Measurements from ENCODE around the gene GPR142. TPM values are rescaled to one million over a fixed set of nuclear protein-coding genes. Genes with fewer than 3 reads are reported as not detected.

The GPR142 gene
- total RNA-seq, 1 experiment from 2014 or later, result not detected

- H3K27me3 ChIP-seq (ENCODE audit: low read length), result no peaks in the 10 kb centered on the region
- no peaks in the 10 kb centered on the region for H3K79me2 ChIP-seq (ENCODE audit: low read length)
- ChIA-PET CTCF (interaction anchor here (0.7 to 1.2 kb wide), 2 partner anchors 14 to 29 kb away, joined by 4 read pairs; no protein-coding TSS in a partner anchor), POLR2A (ENCODE audit: unreplicated experiment) (no interaction called here)
- H4K20me1 ChIP-seq (ENCODE audit: low read length), result no peaks in the 10 kb centered on the region
- H3K36me3 ChIP-seq (ENCODE audit: low read depth, low read length), result no peaks in the 10 kb centered on the region
- H3K9me3 ChIP-seq (ENCODE audit: low read length), result no peaks in the 10 kb centered on the region
- intact Hi-C loops (cut with micrococcal nuclease), result loop anchor here (2.0 kb wide), 1 partner anchor 49 kb away; no protein-coding TSS in a partner anchor
- no peak overlapping the region for H3K4me2 ChIP-seq (ENCODE audit: low read length)
- H3K9ac ChIP-seq (ENCODE audit: low read length), result no peak overlapping the region
- H3K4me1 ChIP-seq (ENCODE audit: insufficient read depth, low read length), result peaks cover 6% of the 10 kb centered on the region; the same call in 1 of the 2 replicates
- H3K9me2 ChIP-seq (replicated peaks; ENCODE audit: low read length), result no peaks in the 10 kb centered on the region
- no peak overlapping the region for H3K27ac ChIP-seq (ENCODE audit: low read length)
- peak; percentile 63 for DNase-seq
- H3K4me3 ChIP-seq (ENCODE audit: low read length), result no peak overlapping the region
- no peak overlapping the region for H2AFZ ChIP-seq (ENCODE audit: low read length)
- BruUV-seq (replicated peaks), result no TSS peak
- ATAC-seq, result peak; percentile 87
- TF ChIP-seq EZH2phosphoT487 (IDR thresholded peaks at IDR 0.05; ENCODE audit: borderline replicate concordance, low read length) (no peak), CTCF (conservative IDR thresholded peaks at IDR 0.05; ENCODE audit: low read depth, low read length) (peak; percentile 50)
- no peaks in the 10 kb centered on the region for H3F3A ChIP-seq (ENCODE audit: low read length, unreplicated experiment)
Observed at GRCh38 chr17:74408262-74408661, 41.0 kb downstream of the GPR142 start.

GRCh38 chr17:74408815-74409214, 41.5 kb downstream of the GPR142 start:
- ChIA-PET POLR2A (ENCODE audit: unreplicated experiment) (no interaction called here), CTCF (interaction anchor here (0.7 to 1.2 kb wide), 2 partner anchors 15 to 30 kb away, joined by 4 read pairs; no protein-coding TSS in a partner anchor)
- Histone ChIP-seq H3K36me3 (ENCODE audit: low read depth, low read length) (no peaks in the 10 kb centered on the region), H3F3A (ENCODE audit: low read length, unreplicated experiment) (no peaks in the 10 kb centered on the region), H3K9me3 (ENCODE audit: low read length) (no peaks in the 10 kb centered on the region), H3K27ac (ENCODE audit: low read length) (no peak overlapping the region), H3K9ac (ENCODE audit: low read length) (no peak overlapping the region), H2AFZ (ENCODE audit: low read length) (no peak overlapping the region), H4K20me1 (ENCODE audit: low read length) (no peaks in the 10 kb centered on the region), H3K27me3 (ENCODE audit: low read length) (no peaks in the 10 kb centered on the region), H3K4me1 (ENCODE audit: insufficient read depth, low read length) (peaks cover 6% of the 10 kb centered on the region; the same call in 1 of the 2 replicates), H3K79me2 (ENCODE audit: low read length) (no peaks in the 10 kb centered on the region), H3K4me3 (ENCODE audit: low read length) (no peak overlapping the region), H3K4me2 (ENCODE audit: low read length) (no peak overlapping the region), H3K9me2 (replicated peaks; ENCODE audit: low read length) (no peaks in the 10 kb centered on the region)
- intact Hi-C loops (cut with micrococcal nuclease), result loop anchor here (2.0 kb wide), 1 partner anchor 48 kb away; no protein-coding TSS in a partner anchor
- no peak for DNase-seq
- no TSS peak for BruUV-seq (replicated peaks)
- TF ChIP-seq CTCF (conservative IDR thresholded peaks at IDR 0.05; ENCODE audit: low read depth, low read length), result no peak
- TF ChIP-seq EZH2phosphoT487 (IDR thresholded peaks at IDR 0.05; ENCODE audit: borderline replicate concordance, low read length), result no peak
- no peak for TF ChIP-seq EZH2 (IDR thresholded peaks at IDR 0.05; ENCODE audit: low read length, unreplicated experiment)
- peak; percentile 47 for ATAC-seq

GRCh38 chr17:74410001-74410443, 42.7 kb downstream of the GPR142 start:
- no peaks in the 10 kb centered on the region for H3K27me3 ChIP-seq (ENCODE audit: low read length)
- intact Hi-C loops (cut with micrococcal nuclease), result no loop called here
- CTCF ChIA-PET, result no interaction called here

More at GRCh38 chr17:74410001-74410443, 42.7 kb downstream of the GPR142 start:
- H4K20me1 ChIP-seq (ENCODE audit: low read length), result no peaks in the 10 kb centered on the region
- no peak for TF ChIP-seq EZH2 (IDR thresholded peaks at IDR 0.05; ENCODE audit: low read length, unreplicated experiment)
- TF ChIP-seq CTCF (conservative IDR thresholded peaks at IDR 0.05; ENCODE audit: low read depth, low read length), result no peak
- TF ChIP-seq EZH2phosphoT487 (IDR thresholded peaks at IDR 0.05; ENCODE audit: borderline replicate concordance, low read length), result no peak
- no peaks in the 10 kb centered on the region for H3K36me3 ChIP-seq (ENCODE audit: low read depth, low read length)
- peaks cover 6% of the 10 kb centered on the region; the same call in 1 of the 2 replicates for H3K4me1 ChIP-seq (ENCODE audit: insufficient read depth, low read length)
- no peaks in the 10 kb centered on the region for H3F3A ChIP-seq (ENCODE audit: low read length, unreplicated experiment)
- H3K9me3 ChIP-seq (ENCODE audit: low read length), result no peaks in the 10 kb centered on the region
- ATAC-seq, result no peak
- H3K4me3 ChIP-seq (ENCODE audit: low read length), result no peak overlapping the region
- BruUV-seq (replicated peaks), result no TSS peak
- H2AFZ ChIP-seq (ENCODE audit: low read length), result peak overlapping the region; percentile 20
- no peak overlapping the region for H3K27ac ChIP-seq (ENCODE audit: low read length)
- no peak for DNase-seq
- POLR2A ChIA-PET (ENCODE audit: unreplicated experiment), result interaction anchor here (0.6 kb wide), 1 partner anchor 204 kb away, joined by 3 read pairs; no protein-coding TSS in a partner anchor
- no peaks in the 10 kb centered on the region for H3K9me2 ChIP-seq (replicated peaks; ENCODE audit: low read length)
- no peaks in the 10 kb centered on the region for H3K79me2 ChIP-seq (ENCODE audit: low read length)
- H3K4me2 ChIP-seq (ENCODE audit: low read length), result no peak overlapping the region
- no peak overlapping the region for H3K9ac ChIP-seq (ENCODE audit: low read length)

Data from PC-3 (cell line).